BJ (cell line): ENCODE results near the gene MACROH2A1. TPM values are rescaled to one million over a fixed set of nuclear protein-coding genes. Genes with fewer than 3 reads are reported as not detected.
A peak's percentile ranks its signal among the peaks of the same experiment; 100 is the strongest.

Source experiments
- CTCF ChIA-PET: fragments of 350-600 bp; formaldehyde crosslinking; extraction: SDS; loops from one replicate; lab custom pipeline; 2021; ENCODE audit warnings: antibody characterized with exemption, inconsistent platforms; lab: Yijun Ruan, JAX
- POLR2A ChIA-PET: fragments of 300-600 bp; sonication (Branson Sonifier 250); formaldehyde crosslinking; extraction: SDS; loops from one replicate; lab custom pipeline; 2021; ENCODE audit warnings: antibody characterized with exemption; lab: Charles Lee
- DNase-seq: peaks from one replicate; pipeline ENCODE4 v3.0.0-alpha.2; 2011; ENCODE audit warnings: low read depth
- H3K27me3 ChIP-seq: 2 replicates; pipeline ENCODE4 v1.6.0; 2011; ENCODE audit warnings: low read length; ENCODE audit not compliant: control insufficient read depth, insufficient read depth
- H3K36me3 ChIP-seq: 2 replicates; pipeline ENCODE4 v1.5.1; 2011; ENCODE audit warnings: low read length; ENCODE audit not compliant: control insufficient read depth, insufficient read depth
- H3K4me3 ChIP-seq: 2 replicates; pipeline ENCODE4 v1.5.1; 2011; ENCODE audit warnings: low read depth, mild to moderate bottlenecking, control low read depth, low read length
- CTCF ChIP-seq: IDR thresholded peaks from 2 replicates; pipeline ENCODE4 v1.5.1; 2011; ENCODE audit warnings: low read depth, mild to moderate bottlenecking, control low read depth, inconsistent platforms, low read length, moderate library complexity; ENCODE audit not compliant: insufficient read depth
- polyA plus RNA-seq: library from polyadenylated mRNA; depleted of rRNA; stranded (reverse); fragments of >200 nt; gene quantifications from 2 replicates; pipeline ENCODE4 v1.2.3, GENCODE V29; 2011

The MACROH2A1 gene
- polyA plus RNA-seq, 1 experiment, result 96.0 TPM

GRCh38 chr5:135322271-135322670 is 76.8 kb downstream of the MACROH2A1 start:
- TF ChIP-seq CTCF, result no peak
- POLR2A ChIA-PET, result no interaction called here
- no peaks in the 10 kb centered on the region for H3K27me3 ChIP-seq
- H3K4me3 ChIP-seq, result no peak overlapping the region
- no peak for DNase-seq
- CTCF ChIA-PET, result interaction anchor here (1.4 to 1.6 kb wide), 2 partner anchors 12 to 128 kb away, joined by 3 to 5 read pairs; no protein-coding TSS in a partner anchor
- H3K36me3 ChIP-seq, result no peaks in the 10 kb centered on the region; the same call in none of the 2 replicates

GRCh38 chr5:135320718-135321484 is 78.1 kb downstream of the MACROH2A1 start:
- H3K27me3 ChIP-seq, result no peaks in the 10 kb centered on the region
- H3K36me3 ChIP-seq, result no peaks in the 10 kb centered on the region; the same call in 1 of the 2 replicates
- POLR2A ChIA-PET, result no interaction called here
- TF ChIP-seq CTCF, result no peak
- CTCF ChIA-PET, result interaction anchor here (1.1 to 1.6 kb wide), 3 partner anchors 10 to 129 kb away, joined by 3 to 4 read pairs (median 3); no protein-coding TSS in a partner anchor
- no peak overlapping the region for H3K4me3 ChIP-seq
- DNase-seq, result no peak

- POLR2A ChIA-PET, result no interaction called here
- no peak for DNase-seq
- Histone ChIP-seq H3K4me3 (no peak overlapping the region), H3K27me3 (no peaks in the 10 kb centered on the region), H3K36me3 (no peaks in the 10 kb centered on the region; the same call in 1 of the 2 replicates)
- 0 out of 2 replicates have a peak, but pooled peaks have one; percentile 7 for TF ChIP-seq CTCF
- CTCF ChIA-PET, result interaction anchor here (0.5 to 1.1 kb wide), 3 partner anchors 9 to 481 kb away, joined by 3 to 5 read pairs (median 4); no protein-coding TSS in a partner anchor
Measured at GRCh38 chr5:135319928-135320606, 79.0 kb downstream of the MACROH2A1 start.

GRCh38 chr5:135319458-135319857 is 79.6 kb downstream of the MACROH2A1 start:
- CTCF ChIA-PET, result interaction anchor here (1.1 to 1.2 kb wide), 2 partner anchors 128 kb away, joined by 3 read pairs; no protein-coding TSS in a partner anchor
- POLR2A ChIA-PET, result no interaction called here

More at GRCh38 chr5:135319458-135319857, 79.6 kb downstream of the MACROH2A1 start:
- no peak for DNase-seq
- Histone ChIP-seq H3K4me3 (no peak overlapping the region), H3K36me3 (no peaks in the 10 kb centered on the region; the same call in 1 of the 2 replicates), H3K27me3 (no peaks in the 10 kb centered on the region)
- TF ChIP-seq CTCF, result no peak
